ENCODE measurements around the gene SFT2D3. TPM values are rescaled to one million over a fixed set of nuclear protein-coding genes. Genes with fewer than 3 reads are reported as not detected.

The SFT2D3 gene
- total and polyA plus RNA-seq, 2 of the 8 experiments (the other 6 are each of a cell fraction or from before 2014, with no cell fraction given) = 7.3 to 10.3 TPM

GRCh38 chr2:127661949-127662510, 39.3 kb upstream of the SFT2D3 start:
- Histone ChIP-seq H3K4ac (replicated peaks; ENCODE audit: insufficient read length, low read depth, low read length) (no peak overlapping the region), H3K36me3 (ENCODE audit: control insufficient read depth in 2 of 4, insufficient read depth in 4 of 4, low read length in 3 of 4) (no peaks in the 10 kb centered on the region), H2BK12ac (ENCODE audit: low read depth, low read length) (no peak overlapping the region), H3K27ac (ENCODE audit: low read depth, low read length) (no peak overlapping the region), H4K20me1 (replicated peaks in 1 of 2; ENCODE audit: control insufficient read depth in 1 of 2, insufficient read depth in 2 of 2, low read length in 2 of 2) (no peaks in the 10 kb centered on the region), H4K91ac (replicated peaks; ENCODE audit: insufficient read length, low read length) (no peak overlapping the region), H2BK20ac (ENCODE audit: low read length) (no peak overlapping the region), H2AFZ (ENCODE audit: low read length) (no peak overlapping the region), H3K9ac (replicated peaks in 1 of 4; ENCODE audit: extremely low read depth in 1 of 4, low read depth in 3 of 4, low read length in 3 of 4) (no peak overlapping the region), H3K23me2 (ENCODE audit: low read depth, low read length) (peaks cover 3% of the 10 kb centered on the region; the same call in 1 of the 2 replicates), H3K27me3 (replicated peaks in 1 of 4; ENCODE audit: control insufficient read depth in 3 of 4, extremely low read depth in 1 of 4, insufficient read depth in 3 of 4, low read length in 3 of 4) (peaks cover 9 to 33% (median 25%) of the 10 kb centered on the region in 4 experiments), H3K14ac (ENCODE audit: insufficient read length) (no peak overlapping the region), H2BK120ac (replicated peaks; ENCODE audit: low read depth, low read length) (no peak overlapping the region), H2BK15ac (ENCODE audit: low read length) (no peak overlapping the region), H3K9me3 (ENCODE audit: insufficient read depth in 2 of 2, low read depth in 1 of 2, low read length in 1 of 2) (no peaks in the 10 kb centered on the region), H3K79me1 (ENCODE audit: low read depth, low read length) (no peaks in the 10 kb centered on the region), H3K56ac (replicated peaks; ENCODE audit: insufficient read length, low read depth, low read length) (no peak overlapping the region), H3K18ac (ENCODE audit: extremely low read depth, low read length) (no peak overlapping the region), H2AK5ac (ENCODE audit: low read depth, low read length) (no peak overlapping the region), H3K4me2 (ENCODE audit: insufficient read depth in 1 of 2, low read depth in 2 of 2, low read length in 2 of 2) (no peak overlapping the region), H3K79me2 (ENCODE audit: control insufficient read depth in 1 of 2, insufficient read depth in 2 of 2, low read length in 2 of 2) (no peaks in the 10 kb centered on the region), H3K23ac (ENCODE audit: insufficient read length) (no peak overlapping the region), H3K4me3 (ENCODE audit: extremely low read depth in 1 of 4, insufficient read depth in 2 of 4, low read depth in 3 of 4, low read length in 4 of 4) (no peak overlapping the region), H2BK5ac (ENCODE audit: low read depth, low read length) (no peak overlapping the region), H4K8ac (ENCODE audit: extremely low read depth, insufficient read depth, low read length) (no peak overlapping the region; the same call in 1 of the 2 replicates), H3K4me1 (replicated peaks in 1 of 4; ENCODE audit: control insufficient read depth in 3 of 4, insufficient read depth in 4 of 4, low read length in 3 of 4) (peaks cover 0 to 3% (median 0%) of the 10 kb centered on the region in 4 experiments; a peak in 4 of 7 replicates), H4K5ac (ENCODE audit: insufficient read length, low read depth, low read length) (no peak overlapping the region)
- CTCF ChIA-PET (ENCODE audit: partially characterized antibody) = interaction anchor here (0.6 to 4.1 kb wide), 3 partner anchors 12 to 34 kb away, joined by 3 to 15 read pairs (median 6); no protein-coding TSS in a partner anchor
- 82% methylated on average over 9 of the region's 9 CpGs; no CpG with 5 or more reads in 1 of the 2 experiments for WGBS, 2 experiments (ENCODE audit: extremely low coverage in 1 of 2, insufficient coverage in 1 of 2, insufficient read length in 1 of 2, insufficient replicate concordance in 2 of 2, low coverage in 1 of 2, low lambda C conversion rate in 2 of 2, missing lambda C conversion rate in 1 of 2)
- TF ChIP-seq SAP30 (IDR thresholded peaks at IDR 0.05; ENCODE audit: insufficient read depth, insufficient replicate concordance, low read length) (no peak), SP4 (IDR thresholded peaks at IDR 0.05; ENCODE audit: low read length) (no peak), CTCF (IDR thresholded peaks at IDR 0.05; ENCODE audit: control extremely low read depth in 1 of 3, insufficient read depth in 1 of 3, low read depth in 1 of 3, low read length in 3 of 3) (peak in 2 of 3 experiments; percentile 8 to 39; a peak in 2 of 4 replicates), YY1 (IDR thresholded peaks at IDR 0.05; ENCODE audit: low read depth, low read length) (no peak), TAF7 (optimal IDR thresholded peaks at IDR 0.05; ENCODE audit: borderline replicate concordance, low read depth, low read length) (no peak), BACH1 (IDR thresholded peaks at IDR 0.05; ENCODE audit: low read length) (no peak)
- no peak for FAIRE-seq
- POLR2A ChIA-PET (ENCODE audit: partially characterized antibody) = interaction anchor here (3.8 kb wide), 1 partner anchor 13 kb away, joined by 21 read pairs; the partner anchor contains the start of gene LIMS2
- DNase-seq (ENCODE audit: low read depth in 1 of 2, low spot score in 2 of 2) = no peak

Measured in H1 (cell line).